HG02870 (cell line): ENCODE measurements around the gene TUBE1.
A peak's percentile ranks its signal among the peaks of the same experiment; 100 is the strongest.

Source experiments
- ATAC-seq: cut with Tn5 transposase; IDR thresholded peaks from one replicate; pipeline ENCODE4 v1.9.1; 2021; ENCODE audit warnings: mild to moderate bottlenecking, moderate library complexity; ENCODE audit not compliant: unreplicated experiment

TUBE1 gene

GRCh38 chr6:112036088-112036637, 51.1 kb downstream of the TUBE1 start:
- ATAC-seq = no peak

- no peak for ATAC-seq
These were observed 52.7 kb downstream of the TUBE1 start for GRCh38 chr6:112034616-112034995.

- no peak for ATAC-seq
These were observed 53.3 kb downstream of the TUBE1 start for GRCh38 chr6:112033791-112034615.

GRCh38 chr6:112032728-112033127, 54.6 kb downstream of the TUBE1 start:
- no peak for ATAC-seq

GRCh38 chr6:112031960-112032359, 55.3 kb downstream of the TUBE1 start:
- ATAC-seq = no peak

GRCh38 chr6:112030961-112031660, 56.2 kb downstream of the TUBE1 start:
- no peak for ATAC-seq

GRCh38 chr6:112030206-112030960, 56.9 kb downstream of the TUBE1 start:
- ATAC-seq = no peak

GRCh38 chr6:112029045-112029822, 58.0 kb downstream of the TUBE1 start:
- no peak for ATAC-seq

GRCh38 chr6:112027942-112028674, 59.2 kb downstream of the TUBE1 start:
- ATAC-seq = peak; percentile 77

- no peak for ATAC-seq
These were observed 60.3 kb downstream of the TUBE1 start for GRCh38 chr6:112026933-112027332.

GRCh38 chr6:112024464-112024863, 62.8 kb downstream of the TUBE1 start:
- ATAC-seq = no peak

GRCh38 chr6:112022749-112023148, 64.5 kb downstream of the TUBE1 start:
- no peak for ATAC-seq

GRCh38 chr6:112021691-112022310, 65.5 kb downstream of the TUBE1 start:
- ATAC-seq = no peak
